Panc1 (cell line): ENCODE data around the gene TACC2.

ENCODE experiments used
- POLR2AphosphoS5 ChIP-seq: IDR thresholded peaks from 2 replicates; pipeline ENCODE4 v1.6.1; 2012; ENCODE audit warnings: mild to moderate bottlenecking, low read depth, low read length, moderate library complexity
- TF ChIP-seq, protein P1 (sequence below): fragments of 450-650 bp; IDR thresholded peaks from 2 replicates; pipeline ENCODE4 v1.5.1; 2017; ENCODE audit warnings: mild to moderate bottlenecking

DNA sequence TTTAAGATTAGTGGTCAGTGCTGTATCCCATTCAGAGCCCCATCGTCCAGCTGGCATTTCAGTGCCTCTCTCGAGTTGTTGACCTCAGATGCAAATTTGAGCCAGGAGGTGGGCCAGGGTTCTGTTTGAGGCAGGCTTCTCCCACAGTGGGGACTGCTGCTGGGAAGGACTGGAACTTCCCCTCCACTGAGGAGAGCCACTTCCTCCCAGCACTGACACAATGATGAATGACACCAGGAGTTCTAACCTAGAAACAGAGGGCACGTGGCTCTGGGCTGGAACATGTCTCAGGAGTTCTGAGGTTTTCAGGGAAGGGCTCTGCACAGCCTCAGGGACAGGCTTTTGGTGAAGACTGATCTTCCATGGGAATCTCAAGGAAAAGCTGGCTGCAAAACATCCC, 263.8 kb downstream of the TACC2 start:
- TF ChIP-seq, protein P1, sequence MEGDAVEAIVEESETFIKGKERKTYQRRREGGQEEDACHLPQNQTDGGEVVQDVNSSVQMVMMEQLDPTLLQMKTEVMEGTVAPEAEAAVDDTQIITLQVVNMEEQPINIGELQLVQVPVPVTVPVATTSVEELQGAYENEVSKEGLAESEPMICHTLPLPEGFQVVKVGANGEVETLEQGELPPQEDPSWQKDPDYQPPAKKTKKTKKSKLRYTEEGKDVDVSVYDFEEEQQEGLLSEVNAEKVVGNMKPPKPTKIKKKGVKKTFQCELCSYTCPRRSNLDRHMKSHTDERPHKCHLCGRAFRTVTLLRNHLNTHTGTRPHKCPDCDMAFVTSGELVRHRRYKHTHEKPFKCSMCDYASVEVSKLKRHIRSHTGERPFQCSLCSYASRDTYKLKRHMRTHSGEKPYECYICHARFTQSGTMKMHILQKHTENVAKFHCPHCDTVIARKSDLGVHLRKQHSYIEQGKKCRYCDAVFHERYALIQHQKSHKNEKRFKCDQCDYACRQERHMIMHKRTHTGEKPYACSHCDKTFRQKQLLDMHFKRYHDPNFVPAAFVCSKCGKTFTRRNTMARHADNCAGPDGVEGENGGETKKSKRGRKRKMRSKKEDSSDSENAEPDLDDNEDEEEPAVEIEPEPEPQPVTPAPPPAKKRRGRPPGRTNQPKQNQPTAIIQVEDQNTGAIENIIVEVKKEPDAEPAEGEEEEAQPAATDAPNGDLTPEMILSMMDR: no peak
- TF ChIP-seq POLR2AphosphoS5: no peak
